ENCODE results near the gene CNTNAP2.
A peak's percentile ranks its signal among the peaks of the same experiment; 100 is the strongest.

CNTNAP2 gene

GRCh38 chr7:148380596-148381419 is 2264.2 kb downstream of the CNTNAP2 start:
- TF ChIP-seq, protein P1, sequence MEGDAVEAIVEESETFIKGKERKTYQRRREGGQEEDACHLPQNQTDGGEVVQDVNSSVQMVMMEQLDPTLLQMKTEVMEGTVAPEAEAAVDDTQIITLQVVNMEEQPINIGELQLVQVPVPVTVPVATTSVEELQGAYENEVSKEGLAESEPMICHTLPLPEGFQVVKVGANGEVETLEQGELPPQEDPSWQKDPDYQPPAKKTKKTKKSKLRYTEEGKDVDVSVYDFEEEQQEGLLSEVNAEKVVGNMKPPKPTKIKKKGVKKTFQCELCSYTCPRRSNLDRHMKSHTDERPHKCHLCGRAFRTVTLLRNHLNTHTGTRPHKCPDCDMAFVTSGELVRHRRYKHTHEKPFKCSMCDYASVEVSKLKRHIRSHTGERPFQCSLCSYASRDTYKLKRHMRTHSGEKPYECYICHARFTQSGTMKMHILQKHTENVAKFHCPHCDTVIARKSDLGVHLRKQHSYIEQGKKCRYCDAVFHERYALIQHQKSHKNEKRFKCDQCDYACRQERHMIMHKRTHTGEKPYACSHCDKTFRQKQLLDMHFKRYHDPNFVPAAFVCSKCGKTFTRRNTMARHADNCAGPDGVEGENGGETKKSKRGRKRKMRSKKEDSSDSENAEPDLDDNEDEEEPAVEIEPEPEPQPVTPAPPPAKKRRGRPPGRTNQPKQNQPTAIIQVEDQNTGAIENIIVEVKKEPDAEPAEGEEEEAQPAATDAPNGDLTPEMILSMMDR (IDR thresholded peaks at IDR 0.05; ENCODE audit: control insufficient read depth, extremely low read depth, insufficient read depth) = no peak
- no peak for DNase-seq (ENCODE audit: low read depth)
- H3K4me3 ChIP-seq (ENCODE audit: low read depth, low read length) = no peak overlapping the region

DNA sequence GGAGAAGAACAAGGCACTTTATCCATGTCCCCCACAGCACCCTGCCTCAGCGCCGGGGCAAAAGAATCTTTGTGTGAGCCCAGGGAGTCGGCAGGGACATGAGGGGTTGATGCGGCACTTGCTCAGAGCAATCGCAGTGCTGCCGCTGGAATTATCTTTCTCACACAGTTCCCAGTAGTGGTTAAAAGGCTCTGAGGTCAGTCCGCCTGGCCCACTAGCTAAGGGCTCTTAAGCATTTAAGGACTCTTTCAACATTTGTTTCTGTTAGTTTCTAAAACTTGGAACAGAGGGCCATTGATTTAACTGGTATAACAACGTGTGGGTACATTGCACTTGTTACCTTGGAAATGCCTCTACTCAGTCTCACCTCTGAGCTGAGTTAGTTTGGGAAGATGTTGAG is 2266.0 kb downstream of the CNTNAP2 start:
- TF ChIP-seq, protein P1 (IDR thresholded peaks at IDR 0.05; ENCODE audit: control insufficient read depth, extremely low read depth, insufficient read depth) = no peak
- H3K4me3 ChIP-seq (ENCODE audit: low read depth, low read length) = no peak overlapping the region
- DNase-seq (ENCODE audit: low read depth) = no peak

- TF ChIP-seq, protein P1 (IDR thresholded peaks at IDR 0.05; ENCODE audit: control insufficient read depth, extremely low read depth, insufficient read depth) = no peak
- no peak overlapping the region for H3K4me3 ChIP-seq (ENCODE audit: low read depth, low read length)
- DNase-seq (ENCODE audit: low read depth) = no peak
Measured at GRCh38 chr7:148383651-148384050, 2267.1 kb downstream of the CNTNAP2 start.

DNA sequence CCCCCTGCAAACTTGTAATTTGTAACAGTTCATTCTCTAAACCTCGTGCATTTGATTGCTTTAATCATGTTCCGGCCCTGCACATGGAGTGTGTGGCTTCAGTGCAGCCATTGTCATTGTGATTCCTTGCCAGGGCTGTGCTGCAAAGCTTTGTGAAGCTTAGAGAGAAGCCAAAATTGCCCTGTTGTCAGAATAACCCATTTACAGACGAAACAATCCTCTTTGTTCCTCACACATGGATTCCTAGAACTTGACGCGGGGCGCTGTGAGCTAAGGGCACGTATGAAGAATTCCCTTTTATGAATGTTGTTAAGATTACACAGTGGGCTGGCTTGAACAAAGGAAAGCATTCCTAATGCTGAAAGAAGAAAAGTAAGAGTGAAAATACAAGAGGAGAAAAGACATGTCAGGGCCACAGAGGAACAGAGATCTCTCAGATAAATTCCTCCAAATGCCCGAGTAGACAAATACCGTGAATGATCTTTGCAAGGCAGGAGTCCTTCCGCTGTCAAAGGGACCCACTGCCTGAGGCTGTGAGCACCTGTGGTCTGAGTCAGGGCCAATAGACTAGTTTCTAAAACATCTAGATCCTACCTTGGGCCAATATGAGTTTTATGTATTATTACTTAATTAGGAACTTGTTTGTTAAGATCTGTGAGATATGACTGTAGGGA is 2268.5 kb downstream of the CNTNAP2 start:
- no peak for DNase-seq (ENCODE audit: low read depth)
- no peak overlapping the region for H3K4me3 ChIP-seq (ENCODE audit: low read depth, low read length)
- TF ChIP-seq, protein P1 (IDR thresholded peaks at IDR 0.05; ENCODE audit: control insufficient read depth, extremely low read depth, insufficient read depth) = no peak

DNA sequence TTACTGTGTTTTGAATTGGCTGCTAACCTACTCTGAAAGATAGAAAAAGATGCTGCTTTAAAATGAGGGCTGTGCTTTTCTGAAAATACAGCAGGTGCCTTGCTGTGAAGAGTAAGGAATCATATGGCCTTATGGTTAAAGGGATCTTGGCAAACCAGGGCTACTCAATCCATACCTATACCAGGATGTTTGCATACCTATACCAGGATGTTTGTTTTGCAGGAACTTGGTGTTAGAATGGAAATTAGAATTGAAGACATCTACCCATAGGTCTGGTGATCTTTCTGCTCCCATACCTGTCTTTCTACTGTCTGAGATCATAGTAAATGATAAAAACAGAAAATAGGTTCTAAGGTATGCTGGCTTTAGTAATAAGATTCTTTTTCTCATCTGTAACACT is 2273.8 kb downstream of the CNTNAP2 start:
- TF ChIP-seq, protein P1 (IDR thresholded peaks at IDR 0.05; ENCODE audit: control insufficient read depth, extremely low read depth, insufficient read depth) = no peak
- DNase-seq (ENCODE audit: low read depth) = peak; percentile 69
- H3K4me3 ChIP-seq (ENCODE audit: low read depth, low read length) = no peak overlapping the region

GRCh38 chr7:148391591-148391990 is 2275.0 kb downstream of the CNTNAP2 start:
- no peak overlapping the region for H3K4me3 ChIP-seq (ENCODE audit: low read depth, low read length)
- no peak for DNase-seq (ENCODE audit: low read depth)

More at GRCh38 chr7:148391591-148391990, 2275.0 kb downstream of the CNTNAP2 start:
- TF ChIP-seq, protein P1 (IDR thresholded peaks at IDR 0.05; ENCODE audit: control insufficient read depth, extremely low read depth, insufficient read depth) = no peak
